Measurements from ENCODE around the gene MAOA.

The MAOA gene

DNA sequence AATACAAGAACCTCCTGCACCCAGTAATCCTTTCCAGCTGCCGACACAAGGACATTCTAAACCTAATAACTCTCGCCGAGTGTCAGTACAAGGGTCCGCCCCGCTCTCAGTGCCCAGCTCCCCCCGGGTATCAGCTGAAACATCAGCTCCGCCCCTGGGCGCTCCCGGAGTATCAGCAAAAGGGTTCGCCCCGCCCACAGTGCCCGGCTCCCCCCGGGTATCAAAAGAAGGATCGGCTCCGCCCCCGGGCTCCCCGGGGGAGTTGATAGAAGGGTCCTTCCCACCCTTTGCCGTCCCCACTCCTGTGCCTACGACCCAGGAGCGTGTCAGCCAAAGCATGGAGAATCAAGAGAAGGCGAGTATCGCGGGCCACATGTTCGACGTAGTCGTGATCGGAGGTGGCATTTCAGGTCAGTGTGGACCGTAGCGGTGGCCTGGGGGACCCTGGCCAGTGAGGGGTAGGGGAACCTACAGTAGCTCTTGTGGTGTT is at the start of gene MAOA:
Gene MAOA, plus strand, starts transcription at position 295 of the 490 bp plus-strand sequence. Its CDS starts 43 bp downstream, at position 338.
- TF ChIP-seq TEAD4 (IDR thresholded peaks at IDR 0.05) (no peak), EP300 (IDR thresholded peaks at IDR 0.05; ENCODE audit: borderline replicate concordance) (no peak), EGR1 (IDR thresholded peaks at IDR 0.05) (no peak), NFIC (IDR thresholded peaks at IDR 0.05) (no peak), ZBTB7A (IDR thresholded peaks at IDR 0.05; ENCODE audit: low read depth) (no peak), TAF1 (IDR thresholded peaks at IDR 0.05; ENCODE audit: low read depth) (no peak), CEBPB (IDR thresholded peaks at IDR 0.05) (no peak)

DNA sequence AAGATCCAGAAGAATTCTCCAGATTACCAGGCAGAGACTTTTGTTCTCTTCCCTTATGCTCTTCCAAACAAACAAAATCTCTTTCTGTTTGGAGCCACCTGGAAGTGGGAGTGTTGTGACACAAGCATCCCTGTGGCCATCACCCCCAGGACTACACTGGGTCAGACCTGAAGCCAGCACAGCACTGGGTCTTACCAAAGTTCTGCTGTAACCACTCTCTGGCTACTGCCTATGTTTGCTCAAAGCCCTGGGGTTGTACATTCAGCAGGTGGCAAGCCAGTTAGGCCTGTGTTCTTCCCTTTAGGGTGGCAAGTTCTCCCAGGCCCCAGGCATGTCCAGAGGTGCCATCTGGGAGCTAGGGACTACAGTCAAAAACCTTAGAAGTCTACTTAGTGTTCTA is 43.7 kb upstream of the MAOA start:
- TF ChIP-seq FOXM1 (IDR thresholded peaks at IDR 0.05; ENCODE audit: borderline replicate concordance, low read depth) (no peak), TCF12 (IDR thresholded peaks at IDR 0.05; ENCODE audit: low read depth) (no peak), USF1 (IDR thresholded peaks at IDR 0.05) (no peak), YY1 (IDR thresholded peaks at IDR 0.05; ENCODE audit: low read depth) (no peak), RAD21 (IDR thresholded peaks at IDR 0.05; ENCODE audit: low read depth) (no peak), EP300 (IDR thresholded peaks at IDR 0.05; ENCODE audit: borderline replicate concordance) (no peak), TAF1 (IDR thresholded peaks at IDR 0.05; ENCODE audit: low read depth) (no peak), NFIC (IDR thresholded peaks at IDR 0.05) (no peak), ZBTB7A (IDR thresholded peaks at IDR 0.05; ENCODE audit: low read depth) (no peak), TEAD4 (IDR thresholded peaks at IDR 0.05) (no peak), CREB1 (IDR thresholded peaks at IDR 0.05; ENCODE audit: low read depth) (no peak), EGR1 (IDR thresholded peaks at IDR 0.05) (no peak), CEBPB (IDR thresholded peaks at IDR 0.05) (no peak)
- TF ChIP-seq, protein P1, sequence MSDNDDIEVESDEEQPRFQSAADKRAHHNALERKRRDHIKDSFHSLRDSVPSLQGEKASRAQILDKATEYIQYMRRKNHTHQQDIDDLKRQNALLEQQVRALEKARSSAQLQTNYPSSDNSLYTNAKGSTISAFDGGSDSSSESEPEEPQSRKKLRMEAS (IDR thresholded peaks at IDR 0.05) = no peak
- TF ChIP-seq, protein P2, sequence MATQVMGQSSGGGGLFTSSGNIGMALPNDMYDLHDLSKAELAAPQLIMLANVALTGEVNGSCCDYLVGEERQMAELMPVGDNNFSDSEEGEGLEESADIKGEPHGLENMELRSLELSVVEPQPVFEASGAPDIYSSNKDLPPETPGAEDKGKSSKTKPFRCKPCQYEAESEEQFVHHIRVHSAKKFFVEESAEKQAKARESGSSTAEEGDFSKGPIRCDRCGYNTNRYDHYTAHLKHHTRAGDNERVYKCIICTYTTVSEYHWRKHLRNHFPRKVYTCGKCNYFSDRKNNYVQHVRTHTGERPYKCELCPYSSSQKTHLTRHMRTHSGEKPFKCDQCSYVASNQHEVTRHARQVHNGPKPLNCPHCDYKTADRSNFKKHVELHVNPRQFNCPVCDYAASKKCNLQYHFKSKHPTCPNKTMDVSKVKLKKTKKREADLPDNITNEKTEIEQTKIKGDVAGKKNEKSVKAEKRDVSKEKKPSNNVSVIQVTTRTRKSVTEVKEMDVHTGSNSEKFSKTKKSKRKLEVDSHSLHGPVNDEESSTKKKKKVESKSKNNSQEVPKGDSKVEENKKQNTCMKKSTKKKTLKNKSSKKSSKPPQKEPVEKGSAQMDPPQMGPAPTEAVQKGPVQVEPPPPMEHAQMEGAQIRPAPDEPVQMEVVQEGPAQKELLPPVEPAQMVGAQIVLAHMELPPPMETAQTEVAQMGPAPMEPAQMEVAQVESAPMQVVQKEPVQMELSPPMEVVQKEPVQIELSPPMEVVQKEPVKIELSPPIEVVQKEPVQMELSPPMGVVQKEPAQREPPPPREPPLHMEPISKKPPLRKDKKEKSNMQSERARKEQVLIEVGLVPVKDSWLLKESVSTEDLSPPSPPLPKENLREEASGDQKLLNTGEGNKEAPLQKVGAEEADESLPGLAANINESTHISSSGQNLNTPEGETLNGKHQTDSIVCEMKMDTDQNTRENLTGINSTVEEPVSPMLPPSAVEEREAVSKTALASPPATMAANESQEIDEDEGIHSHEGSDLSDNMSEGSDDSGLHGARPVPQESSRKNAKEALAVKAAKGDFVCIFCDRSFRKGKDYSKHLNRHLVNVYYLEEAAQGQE (IDR thresholded peaks at IDR 0.05; ENCODE audit: low read depth) = no peak

DNA sequence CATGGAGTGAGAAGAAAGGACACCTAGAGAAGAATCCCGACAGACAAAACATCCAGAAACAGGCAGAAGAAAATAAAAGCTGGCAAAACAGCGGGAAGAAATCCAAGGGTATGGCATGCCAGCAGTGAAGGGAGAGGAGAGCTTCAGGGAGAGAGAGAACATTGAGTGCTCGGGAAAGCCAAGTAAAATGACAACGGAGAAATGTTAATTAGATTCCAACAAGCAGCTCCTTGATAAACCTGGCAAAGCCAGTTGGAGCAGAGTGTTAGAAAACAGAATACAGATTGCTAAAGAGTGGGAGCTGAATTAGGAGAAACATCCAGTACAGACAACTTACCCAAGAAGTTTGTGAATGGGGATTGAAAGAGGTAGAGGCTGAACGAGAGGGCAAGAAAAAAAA is 40.4 kb upstream of the MAOA start:
- TF ChIP-seq USF1 (IDR thresholded peaks at IDR 0.05) = no peak
- TF ChIP-seq YY1 (IDR thresholded peaks at IDR 0.05; ENCODE audit: low read depth) = no peak

- TF ChIP-seq RAD21 (IDR thresholded peaks at IDR 0.05; ENCODE audit: low read depth) (no peak), YY1 (IDR thresholded peaks at IDR 0.05; ENCODE audit: low read depth) (no peak), TAF1 (IDR thresholded peaks at IDR 0.05; ENCODE audit: low read depth) (no peak)
Observed at GRCh38 chrX:43618366-43619205, 37.5 kb upstream of the MAOA start.

DNA sequence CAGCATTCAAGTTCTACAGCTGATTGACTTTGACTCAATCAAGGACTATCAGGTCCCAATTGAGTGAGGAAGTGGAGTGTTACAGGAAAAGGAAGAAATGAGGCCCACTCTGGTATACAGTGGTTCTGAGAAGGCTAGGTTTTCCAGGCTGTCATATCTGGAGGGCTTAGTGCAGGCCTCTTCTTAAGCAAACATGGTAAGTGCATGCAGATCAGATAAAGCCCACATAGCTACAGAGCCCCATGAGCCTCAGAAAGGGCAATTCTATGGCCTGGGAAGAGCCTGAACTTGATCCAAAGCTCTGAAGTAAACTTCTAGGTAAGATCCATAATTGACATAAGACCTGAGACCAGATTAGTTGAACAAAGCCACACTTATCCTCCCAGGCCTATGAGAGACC is 29.0 kb upstream of the MAOA start:
- TF ChIP-seq TCF12 (IDR thresholded peaks at IDR 0.05; ENCODE audit: low read depth) = no peak
- TF ChIP-seq EP300 (IDR thresholded peaks at IDR 0.05; ENCODE audit: borderline replicate concordance) = no peak
- TF ChIP-seq RAD21 (IDR thresholded peaks at IDR 0.05; ENCODE audit: low read depth) = no peak
- no peak for TF ChIP-seq CREB1 (IDR thresholded peaks at IDR 0.05; ENCODE audit: low read depth)
- TF ChIP-seq, protein P2 (IDR thresholded peaks at IDR 0.05; ENCODE audit: low read depth) = no peak
- TF ChIP-seq TAF1 (IDR thresholded peaks at IDR 0.05; ENCODE audit: low read depth) = no peak
- no peak for TF ChIP-seq EGR1 (IDR thresholded peaks at IDR 0.05)
- no peak for TF ChIP-seq CEBPB (IDR thresholded peaks at IDR 0.05)
- no peak for TF ChIP-seq YY1 (IDR thresholded peaks at IDR 0.05; ENCODE audit: low read depth)
- no peak for TF ChIP-seq FOXM1 (IDR thresholded peaks at IDR 0.05; ENCODE audit: borderline replicate concordance, low read depth)
- TF ChIP-seq ZBTB7A (IDR thresholded peaks at IDR 0.05; ENCODE audit: low read depth) = no peak
- no peak for TF ChIP-seq NFIC (IDR thresholded peaks at IDR 0.05)
- no peak for TF ChIP-seq TEAD4 (IDR thresholded peaks at IDR 0.05)
- TF ChIP-seq, protein P1 (IDR thresholded peaks at IDR 0.05) = no peak
- no peak for TF ChIP-seq USF1 (IDR thresholded peaks at IDR 0.05)
